Coronary artery (tissue), 2 donors: ENCODE measurements around the gene OLFM2.

Experiments used
- DNase-seq: peaks from one replicate; pipeline ENCODE4 v3.0.0-alpha.2; 2017; ENCODE audit warnings: low spot score
- H3K27ac ChIP-seq, 2 donors: fragments of 200-600 bp; sonication (generic); one replicate each; pipeline ENCODE4 v1.5.1; 2016 to 2019
- H3K4me3 ChIP-seq: fragments of 200-600 bp; sonication (generic); 2 replicates; pipeline ENCODE4 v1.5.1; 2016; ENCODE audit warnings: mild to moderate bottlenecking, moderate library complexity
- CTCF ChIP-seq: fragments of 200-600 bp; sonication (generic); IDR thresholded peaks from one replicate; pipeline ENCODE4 v1.5.1; 2019; ENCODE audit warnings: antibody characterized with exemption

Gene OLFM2

GRCh38 chr19:9943744-9944143 lies 7.4 kb upstream of the OLFM2 start:
- no peak for TF ChIP-seq CTCF
- Histone ChIP-seq H3K4me3 (no peak overlapping the region), H3K27ac (no peak overlapping the region)
- no peak for DNase-seq

- DNase-seq, result no peak
- TF ChIP-seq CTCF, result no peak
- no peak overlapping the region for H3K4me3 ChIP-seq
- H3K27ac ChIP-seq, result no peak overlapping the region
Observed at GRCh38 chr19:9941671-9942070, 5.4 kb upstream of the OLFM2 start.

- no peak overlapping the region for H3K4me3 ChIP-seq
- TF ChIP-seq CTCF, result no peak
- H3K27ac ChIP-seq, result no peak overlapping the region
- no peak for DNase-seq
Observed at GRCh38 chr19:9941231-9941630, 4.9 kb upstream of the OLFM2 start.

- Histone ChIP-seq H3K27ac (no peak overlapping the region), H3K4me3 (no peak overlapping the region)
- DNase-seq, result no peak
- TF ChIP-seq CTCF, result no peak
Observed at GRCh38 chr19:9940778-9941177, 4.5 kb upstream of the OLFM2 start.

- no peak overlapping the region for H3K4me3 ChIP-seq
- no peak for DNase-seq
- no peak overlapping the region for H3K27ac ChIP-seq
- TF ChIP-seq CTCF, result no peak
Observed at GRCh38 chr19:9939301-9939913, 3.1 kb upstream of the OLFM2 start.

GRCh38 chr19:9937001-9937411 lies 691 bp upstream of the OLFM2 start:
- no peak overlapping the region for H3K4me3 ChIP-seq
- H3K27ac ChIP-seq, result no peak overlapping the region
- TF ChIP-seq CTCF, result no peak
- no peak for DNase-seq

- TF ChIP-seq CTCF, result no peak
- no peak overlapping the region for H3K27ac ChIP-seq
- H3K4me3 ChIP-seq, result peak overlapping the region; percentile 63
- DNase-seq, result no peak
Observed at GRCh38 chr19:9935506-9936325, 599 bp downstream of the OLFM2 start.
